Thymus (tissue), 11 donors: ENCODE data around the gene GMPR. TPM values are rescaled to one million over a fixed set of nuclear protein-coding genes. Genes with fewer than 3 reads are reported as not detected.

Experiments
- DNase-seq, 9 donors: peaks; one replicate each; pipeline ENCODE4 v3.0.0-alpha.2; 2013; ENCODE audit warnings: low spot score in 9 of 9, low read depth in 6 of 9, missing footprints in 1 of 9
- H3K27ac ChIP-seq, 2 donors: one replicate each; pipeline ENCODE4 v1.5.1; 2013; ENCODE audit warnings: control low read depth in 1 of 2, low read depth in 1 of 2, low read length in 1 of 2, mild to moderate bottlenecking in 1 of 2, moderate library complexity in 1 of 2
- H3K27me3 ChIP-seq, 2 donors: one replicate each; pipeline ENCODE4 v1.5.1; 2013; ENCODE audit warnings: low read length in 1 of 2; ENCODE audit not compliant: control insufficient read depth in 2 of 2, insufficient read depth in 1 of 2
- H3K36me3 ChIP-seq, 2 donors: one replicate each; pipeline ENCODE4 v1.5.1; 2013; ENCODE audit warnings: low read length in 1 of 2, mild to moderate bottlenecking in 1 of 2, moderate library complexity in 1 of 2; ENCODE audit not compliant: control insufficient read depth in 2 of 2, insufficient read depth in 2 of 2
- H3K4me1 ChIP-seq, 2 donors: one replicate each; pipeline ENCODE4 v1.5.1; 2013; ENCODE audit warnings: low read length in 2 of 2; ENCODE audit not compliant: control insufficient read depth in 2 of 2, insufficient read depth in 2 of 2
- H3K4me3 ChIP-seq, 2 donors: one replicate each; pipeline ENCODE4 v1.5.1; 2013; ENCODE audit warnings: low read length in 2 of 2, control low read depth in 1 of 2, mild to moderate bottlenecking in 1 of 2
- H3K9me3 ChIP-seq, 2 donors: one replicate each; pipeline ENCODE4 v1.5.1; 2013; ENCODE audit warnings: low read length in 1 of 2, mild to moderate bottlenecking in 1 of 2; ENCODE audit not compliant: control insufficient read depth in 2 of 2, insufficient read depth in 1 of 2
- WGBS: extraction: QIAGEN DNeasy Blood & Tissue Kit; methylation state at CpG from one replicate; pipeline ENCODE4 v1.1.7; 2013; 5-methylcytosine and 5-hydroxymethylcytosine counted together
- polyA plus RNA-seq: library from polyadenylated mRNA; stranded (reverse); fragments of 200-250 nt; gene quantifications from one replicate; pipeline ENCODE4 v1.2.3, GENCODE V29; 2013
- total RNA-seq: library from RNA; stranded (reverse); fragments of 120-200 nt; gene quantifications from one replicate; pipeline ENCODE4 v1.2.4, GENCODE V29; 2013
- donor health status: healthy.

Gene GMPR
- total and polyA plus RNA-seq, 2 donors = 4.1 to 17.2 TPM

- 96% methylated on average over 5 of the region's 5 CpGs for WGBS
- no peaks in the 10 kb centered on the region for H3K27me3 ChIP-seq
Observed at GRCh38 chr6:16295471-16295870, 57.1 kb downstream of the GMPR start.

DNA sequence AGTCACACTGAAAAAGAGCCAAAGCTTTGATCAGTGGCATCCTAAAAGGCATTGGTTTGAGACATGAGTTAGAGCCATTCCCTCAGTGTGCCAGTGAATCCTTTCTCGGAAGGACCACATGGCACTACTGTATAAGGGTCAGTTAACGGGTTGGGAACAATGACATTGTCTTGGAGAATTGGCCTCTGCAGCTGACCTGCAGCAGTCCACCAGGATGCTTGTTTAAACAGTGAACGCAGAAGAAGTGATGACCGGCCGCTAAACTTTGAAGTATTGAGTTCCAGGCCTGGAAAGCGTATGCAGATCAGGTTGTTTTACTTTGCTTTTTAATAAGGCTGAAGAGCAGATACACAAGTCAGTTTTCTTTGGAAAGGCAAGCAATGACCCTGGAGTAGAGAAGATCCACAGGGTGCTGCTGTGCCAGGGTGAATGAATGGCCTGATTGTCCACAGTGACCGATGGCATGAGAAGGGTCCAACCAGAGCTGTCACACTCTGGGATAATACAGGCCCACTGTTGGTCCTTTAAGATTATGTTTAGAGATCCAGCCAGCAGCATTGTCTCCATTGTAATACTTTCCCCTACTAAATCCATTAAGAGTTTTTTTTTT is 57.8 kb downstream of the GMPR start:
- Histone ChIP-seq H3K27me3 (no peaks in the 10 kb centered on the region), H3K4me1 (peaks cover 0 to 6% of the 10 kb centered on the region in 2 donors), H3K27ac (no peak overlapping the region), H3K36me3 (no peaks in the 10 kb centered on the region), H3K9me3 (no peaks in the 10 kb centered on the region), H3K4me3 (no peak overlapping the region)
- no peak for DNase-seq
- 98% methylated on average over 7 of the region's 7 CpGs for WGBS

More at GRCh38 chr6:16295471-16295870, 57.1 kb downstream of the GMPR start:
- no peak for DNase-seq
- H3K9me3 ChIP-seq = no peaks in the 10 kb centered on the region
- H3K4me3 ChIP-seq = no peak overlapping the region
- H3K27ac ChIP-seq = no peak overlapping the region
- peaks cover 0 to 6% of the 10 kb centered on the region in 2 donors for H3K4me1 ChIP-seq
- no peaks in the 10 kb centered on the region for H3K36me3 ChIP-seq

- Histone ChIP-seq H3K27me3 (no peaks in the 10 kb centered on the region), H3K4me3 (no peak overlapping the region), H3K4me1 (peaks cover 0 to 6% of the 10 kb centered on the region in 2 donors), H3K36me3 (no peaks in the 10 kb centered on the region), H3K9me3 (no peaks in the 10 kb centered on the region), H3K27ac (no peak overlapping the region)
- WGBS = 95% methylated on average over 3 of the region's 3 CpGs
- DNase-seq = no peak
Observed at GRCh38 chr6:16299861-16300260, 61.5 kb downstream of the GMPR start.

- Histone ChIP-seq H3K9me3 (no peaks in the 10 kb centered on the region), H3K27me3 (peaks cover 0 to 9% of the 10 kb centered on the region in 2 donors), H3K36me3 (peaks cover 0 to 3% of the 10 kb centered on the region in 2 donors), H3K27ac (no peak overlapping the region), H3K4me3 (no peak overlapping the region), H3K4me1 (peaks cover 0 to 6% of the 10 kb centered on the region in 2 donors)
- WGBS = 94% methylated on average over 7 of the region's 7 CpGs
- no peak for DNase-seq
Observed at GRCh38 chr6:16301511-16301910, 63.1 kb downstream of the GMPR start.

DNA sequence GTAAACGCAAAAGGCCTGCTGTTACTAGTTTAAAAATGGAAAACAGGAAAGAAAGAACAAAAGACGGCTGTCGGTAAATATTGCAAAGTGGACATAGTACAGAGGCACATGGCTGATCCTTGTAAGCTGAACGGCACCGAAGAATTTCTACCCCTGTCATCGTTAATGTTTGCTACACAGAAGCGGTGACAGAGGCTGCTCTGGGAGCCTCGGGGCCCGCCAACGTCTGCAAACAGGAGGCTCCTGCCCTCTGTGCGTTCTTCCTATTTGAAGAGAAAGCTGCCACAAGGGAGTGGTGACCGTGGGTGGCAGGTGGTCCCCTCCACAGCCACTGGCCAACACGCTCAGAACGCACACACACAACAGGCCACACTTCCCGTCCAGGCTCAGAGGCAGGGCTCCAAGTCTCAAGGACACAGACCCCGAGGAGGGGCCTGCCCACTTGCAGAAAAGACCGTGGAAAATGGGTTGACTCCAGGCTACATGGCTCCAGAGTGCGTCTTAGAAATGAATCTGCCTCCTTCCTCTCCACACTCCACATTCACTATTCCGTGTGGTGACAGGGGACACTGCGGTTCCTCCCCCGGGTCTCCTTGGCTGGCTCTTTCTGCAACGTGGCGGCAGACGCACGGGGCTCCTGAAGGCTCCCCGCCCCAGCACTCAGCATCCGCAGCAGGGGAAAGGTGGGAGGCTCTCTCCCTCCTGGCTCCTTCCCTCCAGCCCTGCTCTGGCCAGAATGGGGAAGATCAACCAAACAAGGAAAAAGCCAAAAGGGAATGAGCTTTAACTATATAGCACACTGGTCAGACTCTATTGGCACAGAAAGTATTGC is 64.5 kb downstream of the GMPR start:
- peaks cover 0 to 6% of the 10 kb centered on the region in 2 donors for H3K4me1 ChIP-seq
- H3K27me3 ChIP-seq = peaks cover 0 to 10% of the 10 kb centered on the region in 2 donors
- no peak overlapping the region for H3K4me3 ChIP-seq
- H3K27ac ChIP-seq = no peak overlapping the region
- H3K36me3 ChIP-seq = peaks cover 0 to 3% of the 10 kb centered on the region in 2 donors
- 97% methylated on average over 27 of the region's 27 CpGs for WGBS
- no peak for DNase-seq
- H3K9me3 ChIP-seq = no peaks in the 10 kb centered on the region

DNA sequence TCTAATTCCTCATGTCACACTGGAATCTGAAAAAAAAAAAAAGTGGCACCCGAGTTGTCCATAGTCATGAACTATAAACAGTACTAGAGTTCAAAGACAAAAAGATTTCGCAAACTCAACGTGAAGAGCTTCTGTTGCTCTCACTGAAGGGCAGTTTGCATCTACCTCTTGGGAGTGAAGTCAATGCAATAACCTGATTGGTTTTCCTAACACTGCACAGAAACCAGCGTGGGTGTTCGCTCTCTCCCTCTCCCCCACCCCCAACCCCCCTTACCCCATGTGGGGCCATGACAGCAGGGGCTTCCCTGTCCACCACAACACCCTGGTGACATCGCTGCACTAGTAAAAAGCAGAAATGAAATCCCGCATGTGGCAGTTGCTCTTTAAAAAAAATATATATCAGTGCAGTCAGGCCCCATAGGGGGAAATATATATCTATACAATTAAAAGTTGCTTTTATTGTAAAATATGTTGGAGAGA is 66.9 kb downstream of the GMPR start:
- DNase-seq = no peak
- Histone ChIP-seq H3K4me3 (no peak overlapping the region), H3K27me3 (peaks cover 0 to 10% of the 10 kb centered on the region in 2 donors), H3K36me3 (peaks cover 0 to 3% of the 10 kb centered on the region in 2 donors), H3K4me1 (no peaks in the 10 kb centered on the region), H3K9me3 (no peaks in the 10 kb centered on the region), H3K27ac (no peak overlapping the region)
- WGBS = 83% methylated on average over 7 of the region's 7 CpGs

DNA sequence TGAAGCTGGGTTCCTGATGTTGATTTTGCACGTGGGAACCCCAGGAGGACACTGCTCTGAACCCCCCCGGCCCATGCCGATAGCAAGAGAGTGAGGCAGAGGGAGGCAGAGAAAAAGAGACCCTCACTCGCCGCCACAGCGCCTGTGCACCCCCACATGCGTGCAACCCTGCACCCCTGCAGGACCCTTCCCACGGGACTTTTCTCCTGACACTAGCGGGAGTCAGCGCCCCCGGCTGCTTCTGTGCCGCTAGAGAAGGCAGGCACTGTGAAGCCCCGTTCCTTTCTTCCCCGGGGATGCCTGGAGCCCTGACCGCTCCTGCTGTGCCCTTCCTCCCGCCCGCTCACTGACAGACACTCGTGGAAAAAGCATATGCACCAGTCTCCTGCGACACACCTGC is 67.4 kb downstream of the GMPR start:
- H3K27ac ChIP-seq = no peak overlapping the region
- H3K27me3 ChIP-seq = peaks cover 0 to 10% of the 10 kb centered on the region in 2 donors
- no peak overlapping the region for H3K4me3 ChIP-seq
- no peak for DNase-seq
- WGBS = 94% methylated on average over 19 of the region's 19 CpGs
- H3K36me3 ChIP-seq = peaks cover 0 to 3% of the 10 kb centered on the region in 2 donors
- H3K9me3 ChIP-seq = no peaks in the 10 kb centered on the region
- no peaks in the 10 kb centered on the region for H3K4me1 ChIP-seq

GRCh38 chr6:16306334-16306733 is 67.9 kb downstream of the GMPR start:
- peaks cover 0 to 3% of the 10 kb centered on the region in 2 donors for H3K36me3 ChIP-seq
- peaks cover 0 to 10% of the 10 kb centered on the region in 2 donors for H3K27me3 ChIP-seq
- H3K27ac ChIP-seq = no peak overlapping the region
- no peak for DNase-seq
- no peaks in the 10 kb centered on the region for H3K4me1 ChIP-seq
- no peaks in the 10 kb centered on the region for H3K9me3 ChIP-seq
- H3K4me3 ChIP-seq = no peak overlapping the region
- WGBS = 96% methylated on average over 20 of the region's 20 CpGs

DNA sequence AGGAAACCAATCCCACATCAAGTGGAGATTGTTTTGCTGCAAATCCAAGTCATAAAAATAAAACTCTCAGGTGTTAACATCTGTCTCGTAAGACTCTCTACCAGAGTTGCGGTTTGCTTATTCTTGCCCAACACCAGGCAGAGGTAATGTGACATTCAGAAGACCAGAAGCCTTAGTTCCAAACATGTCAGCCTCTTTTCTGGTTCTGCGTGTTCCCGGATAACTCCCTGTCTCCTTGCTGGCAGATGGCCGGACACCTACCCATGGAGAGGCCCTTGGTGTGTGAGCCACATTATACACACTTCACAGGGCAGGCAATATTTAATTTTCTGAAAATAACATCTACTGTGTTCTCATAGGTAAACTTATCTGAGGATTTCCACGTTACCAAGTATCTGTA is 73.4 kb downstream of the GMPR start:
- H3K27me3 ChIP-seq = no peaks in the 10 kb centered on the region
- DNase-seq = no peak
- 92% methylated on average over 6 of the region's 6 CpGs for WGBS

More for the DNA sequence above, 73.4 kb downstream of the GMPR start:
- Histone ChIP-seq H3K4me1 (peaks cover under 1 to 5% of the 10 kb centered on the region in 2 donors), H3K36me3 (no peaks in the 10 kb centered on the region), H3K9me3 (no peaks in the 10 kb centered on the region), H3K27ac (no peak overlapping the region), H3K4me3 (no peak overlapping the region)
